CD8-positive, alpha-beta memory T cell (primary cell): Measurements from ENCODE around the gene KIAA0930. TPM values are rescaled to one million over a fixed set of nuclear protein-coding genes. Genes with fewer than 3 reads are reported as not detected.
"Not testable (repeated sequence)": the region's sequence is repeated elsewhere in the genome, so short reads cannot be mapped to it uniquely, and the experiment has no call there.

Source experiments
- CTCF ChIA-PET: fragments of 350-600 bp; sonication (Branson Sonifier 250); formaldehyde crosslinking; loops from one replicate; lab custom pipeline; 2021; ENCODE audit warnings: antibody characterized with exemption; lab: Charles Lee
- POLR2A ChIA-PET: fragments of 350-600 bp; sonication (Branson Sonifier 250); formaldehyde crosslinking; loops from one replicate; lab custom pipeline; 2021; ENCODE audit warnings: antibody characterized with exemption; lab: Charles Lee
- DNase-seq, 5 donors: peaks; one replicate each; pipeline versions ENCODE4 v3.0.0 to v3.0.0-alpha.2; 2020 to 2022; ENCODE audit warnings: mixed read lengths in 1 of 5
- H3K27ac ChIP-seq: one replicate; pipeline ENCODE4 v1.7.0; 2013; ENCODE audit warnings: low read depth, mild to moderate bottlenecking, low read length, moderate library complexity
- H3K27me3 ChIP-seq: 2 replicates; pipeline ENCODE4 v1.7.0; 2013; ENCODE audit warnings: low read length, mild to moderate bottlenecking; ENCODE audit not compliant: insufficient read depth, poor library complexity, severe bottlenecking
- H3K36me3 ChIP-seq: 2 replicates; pipeline ENCODE4 v1.7.0; 2013; ENCODE audit warnings: mild to moderate bottlenecking, low read length, moderate library complexity; ENCODE audit not compliant: insufficient read depth
- H3K4me1 ChIP-seq: 2 replicates; pipeline ENCODE4 v1.7.0; 2013; ENCODE audit warnings: mild to moderate bottlenecking, low read length, moderate library complexity; ENCODE audit not compliant: insufficient read depth
- H3K4me3 ChIP-seq: 2 replicates; pipeline ENCODE4 v1.7.0; 2013; ENCODE audit warnings: mild to moderate bottlenecking, low read length
- H3K9me3 ChIP-seq: 2 replicates; pipeline ENCODE4 v1.7.0; 2013; ENCODE audit warnings: mild to moderate bottlenecking, low read length
- H3K27ac Mint-ChIP-seq, 8 donors: one replicate each; pipeline ENCODE4 v1.8.0; 2020 to 2021; ENCODE audit warnings: mixed read lengths in 8 of 8, mild to moderate bottlenecking in 6 of 8, inconsistent platforms in 3 of 8, moderate library complexity in 3 of 8
- H3K27me3 Mint-ChIP-seq, 2 donors: one replicate each; pipeline ENCODE4 v1.8.0; 2020 to 2021; ENCODE audit warnings: mixed read lengths in 2 of 2, mild to moderate bottlenecking in 1 of 2, moderate library complexity in 1 of 2
- H3K36me3 Mint-ChIP-seq, 3 donors: one replicate each; pipeline ENCODE4 v1.8.0; 2020 to 2021; ENCODE audit warnings: mixed read lengths in 3 of 3, inconsistent platforms in 1 of 3, mild to moderate bottlenecking in 1 of 3
- H3K4me1 Mint-ChIP-seq, 3 donors: one replicate each; pipeline ENCODE4 v1.8.0; 2020 to 2021; ENCODE audit warnings: mixed read lengths in 3 of 3, inconsistent platforms in 1 of 3, mild to moderate bottlenecking in 1 of 3
- H3K4me3 Mint-ChIP-seq, 7 donors: one replicate each; pipeline ENCODE4 v1.8.0; 2020 to 2021; ENCODE audit warnings: mixed read lengths in 7 of 7, mild to moderate bottlenecking in 6 of 7, moderate library complexity in 4 of 7, inconsistent platforms in 2 of 7
- H3K9me3 Mint-ChIP-seq, 5 donors: one replicate each; pipeline ENCODE4 v1.8.0; 2020 to 2022; ENCODE audit warnings: mixed read lengths in 5 of 5, mild to moderate bottlenecking in 3 of 5, moderate library complexity in 2 of 5, inconsistent platforms in 1 of 5
- polyA plus RNA-seq: library from polyadenylated mRNA; unstranded; fragments of 300-500 nt; fragmentation: Illumina TruSeq; gene quantifications from one replicate; pipeline ENCODE4 v1.2.3, GENCODE V29; 2021
- total RNA-seq, 2 experiments: library from RNA; stranded (reverse); gene quantifications; one replicate each; pipeline ENCODE4 v1.2.3, GENCODE V29; 2021

The KIAA0930 gene
- total and polyA plus RNA-seq, 3 experiments from 2014 or later: 2.7 to 39.5 (median 32.3) TPM

- Histone ChIP-seq H3K4me3 (peak overlapping the region; percentile 74), H3K36me3 (no peaks in the 10 kb centered on the region), H3K27ac (no peak overlapping the region), H3K27me3 (no peaks in the 10 kb centered on the region), H3K9me3 (no peaks in the 10 kb centered on the region), H3K4me1 (peaks cover 8% of the 10 kb centered on the region)
- ChIA-PET POLR2A (no interaction called here), CTCF (interaction anchor here (0.7 to 0.9 kb wide), 2 partner anchors 169 to 1015 kb away, joined by 4 to 5 read pairs; no protein-coding TSS in a partner anchor)
- no peaks in the 10 kb centered on the region for H3K36me3 Mint-ChIP-seq
- H3K4me3 Mint-ChIP-seq: peak overlapping the region; percentile 55 to 92 (median 77)
- H3K9me3 Mint-ChIP-seq: no peaks in the 10 kb centered on the region
- peaks cover 19 to 35% of the 10 kb centered on the region in 2 donors for H3K27me3 Mint-ChIP-seq
- peaks cover 11 to 16% (median 12%) of the 10 kb centered on the region in 3 donors for H3K4me1 Mint-ChIP-seq
- H3K27ac Mint-ChIP-seq: peak overlapping the region in 1 of 8 donors; percentile 92
- DNase-seq: peak in 2 of 5 donors; percentile 14 to 28
Observed at GRCh38 chr22:45268167-45268957, 27.7 kb upstream of the KIAA0930 start.

- peak overlapping the region in 1 of 7 donors; percentile 50 for H3K4me3 Mint-ChIP-seq
- peaks cover 20 to 34% of the 10 kb centered on the region in 2 donors for H3K27me3 Mint-ChIP-seq
- Histone ChIP-seq H3K27ac (no peak overlapping the region), H3K4me1 (peaks cover 8% of the 10 kb centered on the region), H3K36me3 (no peaks in the 10 kb centered on the region), H3K4me3 (no peak overlapping the region), H3K9me3 (no peaks in the 10 kb centered on the region), H3K27me3 (no peaks in the 10 kb centered on the region)
- peaks cover 11 to 16% (median 12%) of the 10 kb centered on the region in 3 donors for H3K4me1 Mint-ChIP-seq
- ChIA-PET CTCF (no interaction called here), POLR2A (no interaction called here)
- no peaks in the 10 kb centered on the region for H3K36me3 Mint-ChIP-seq
- DNase-seq: no peak
- no peak overlapping the region for H3K27ac Mint-ChIP-seq
- H3K9me3 Mint-ChIP-seq: no peaks in the 10 kb centered on the region
Observed at GRCh38 chr22:45265535-45265934, 24.8 kb upstream of the KIAA0930 start.

GRCh38 chr22:45263463-45264269 is 23.0 kb upstream of the KIAA0930 start:
- Mint-ChIP-seq H3K9me3 (no peaks in the 10 kb centered on the region), H3K27me3 (peaks cover 18 to 23% of the 10 kb centered on the region in 2 donors), H3K36me3 (no peaks in the 10 kb centered on the region), H3K27ac (peak overlapping the region in 1 of 8 donors; percentile 80), H3K4me3 (no peak overlapping the region), H3K4me1 (peaks cover under 1 to 5% (median 2%) of the 10 kb centered on the region in 3 donors)
- POLR2A ChIA-PET: no interaction called here
- CTCF ChIA-PET: no interaction called here
- H3K27ac ChIP-seq: no peak overlapping the region
- no peaks in the 10 kb centered on the region for H3K27me3 ChIP-seq
- no peaks in the 10 kb centered on the region for H3K4me1 ChIP-seq
- no peaks in the 10 kb centered on the region for H3K36me3 ChIP-seq
- H3K4me3 ChIP-seq: no peak overlapping the region
- H3K9me3 ChIP-seq: no peaks in the 10 kb centered on the region
- DNase-seq: no peak

DNA sequence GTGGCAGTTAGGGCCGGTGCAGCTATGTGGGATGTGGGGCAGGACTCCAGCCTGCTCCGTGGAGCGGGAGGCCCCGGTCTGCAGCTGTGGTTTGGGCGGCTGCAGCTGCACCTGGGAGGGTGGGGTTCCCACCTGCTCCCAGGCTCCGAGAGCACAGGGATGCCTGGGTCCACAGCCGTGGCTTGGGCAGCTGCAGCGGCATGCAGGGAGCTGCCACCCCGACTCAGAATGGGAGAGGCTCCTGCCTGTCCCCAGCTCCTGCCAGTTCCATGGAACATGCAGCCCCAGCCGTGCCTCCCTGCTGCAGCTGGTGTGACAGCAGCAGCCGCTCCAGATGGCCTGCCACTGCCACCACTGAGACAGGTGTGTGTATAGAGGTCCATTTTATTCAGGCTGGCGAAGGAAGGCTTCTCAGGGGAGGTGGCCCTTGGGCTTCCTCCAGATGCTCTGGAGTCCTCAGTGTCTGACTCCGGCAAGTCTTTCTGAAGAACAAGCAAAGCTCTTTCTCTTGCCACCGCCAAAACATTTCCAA is 22.3 kb upstream of the KIAA0930 start:
- DNase-seq: no peak
- no peak overlapping the region for H3K27ac Mint-ChIP-seq
- H3K9me3 Mint-ChIP-seq: no peaks in the 10 kb centered on the region
- H3K4me3 Mint-ChIP-seq: no peak overlapping the region
- H3K9me3 ChIP-seq: no peaks in the 10 kb centered on the region
- peaks cover 0 to 3% (median 0%) of the 10 kb centered on the region in 3 donors for H3K4me1 Mint-ChIP-seq
- no peak overlapping the region for H3K4me3 ChIP-seq
- H3K36me3 Mint-ChIP-seq: no peaks in the 10 kb centered on the region
- H3K27ac ChIP-seq: no peak overlapping the region
- H3K27me3 ChIP-seq: no peaks in the 10 kb centered on the region
- peaks cover 18 to 23% of the 10 kb centered on the region in 2 donors for H3K27me3 Mint-ChIP-seq
- H3K36me3 ChIP-seq: no peaks in the 10 kb centered on the region
- POLR2A ChIA-PET: no interaction called here
- CTCF ChIA-PET: no interaction called here
- no peaks in the 10 kb centered on the region for H3K4me1 ChIP-seq

DNA sequence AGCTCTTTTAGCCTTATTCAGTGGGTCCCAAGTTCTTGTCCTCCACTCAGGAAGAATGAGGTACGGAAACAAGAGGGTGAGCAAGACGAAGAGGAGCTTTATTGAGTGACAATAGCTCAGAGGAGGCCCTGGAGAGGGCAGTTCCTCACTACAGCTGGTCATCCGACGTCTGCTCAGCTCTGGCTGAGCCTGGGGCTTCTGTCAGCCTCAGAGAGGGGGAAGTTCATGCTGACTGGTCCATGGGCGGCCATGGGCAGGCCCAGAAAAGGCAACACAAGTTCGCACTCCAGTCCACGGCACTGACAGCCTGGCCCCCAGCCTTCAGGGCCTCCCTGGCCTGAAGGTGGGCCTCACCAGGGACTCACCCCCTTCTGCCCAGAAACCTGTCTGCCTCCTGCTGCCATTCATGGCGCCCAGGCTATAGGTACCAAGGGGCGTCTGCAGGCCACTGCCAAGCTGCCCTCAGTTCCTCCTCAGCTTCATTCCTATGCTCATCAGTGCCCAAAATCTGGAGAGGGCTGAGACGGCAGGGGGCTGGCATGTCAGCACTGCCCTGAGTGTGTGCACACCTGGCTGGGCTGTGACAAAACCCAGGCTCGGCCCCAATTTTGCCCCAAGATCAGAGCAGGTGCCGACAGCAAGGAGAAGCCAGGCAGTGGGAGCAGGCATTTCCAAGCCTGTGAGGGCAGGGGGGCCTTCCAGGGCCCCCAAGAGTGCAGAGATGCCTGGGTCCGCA is 21.7 kb upstream of the KIAA0930 start:
- CTCF ChIA-PET: no interaction called here
- no peak for DNase-seq
- POLR2A ChIA-PET: no interaction called here
- no peaks in the 10 kb centered on the region for H3K4me1 Mint-ChIP-seq
- Histone ChIP-seq H3K27ac (no peak overlapping the region), H3K27me3 (no peaks in the 10 kb centered on the region), H3K4me3 (no peak overlapping the region), H3K36me3 (no peaks in the 10 kb centered on the region), H3K9me3 (no peaks in the 10 kb centered on the region), H3K4me1 (no peaks in the 10 kb centered on the region)
- H3K4me3 Mint-ChIP-seq: no peak overlapping the region
- no peak overlapping the region for H3K27ac Mint-ChIP-seq
- no peaks in the 10 kb centered on the region for H3K36me3 Mint-ChIP-seq
- H3K27me3 Mint-ChIP-seq: peaks cover 18 to 21% of the 10 kb centered on the region in 2 donors
- no peaks in the 10 kb centered on the region for H3K9me3 Mint-ChIP-seq

DNA sequence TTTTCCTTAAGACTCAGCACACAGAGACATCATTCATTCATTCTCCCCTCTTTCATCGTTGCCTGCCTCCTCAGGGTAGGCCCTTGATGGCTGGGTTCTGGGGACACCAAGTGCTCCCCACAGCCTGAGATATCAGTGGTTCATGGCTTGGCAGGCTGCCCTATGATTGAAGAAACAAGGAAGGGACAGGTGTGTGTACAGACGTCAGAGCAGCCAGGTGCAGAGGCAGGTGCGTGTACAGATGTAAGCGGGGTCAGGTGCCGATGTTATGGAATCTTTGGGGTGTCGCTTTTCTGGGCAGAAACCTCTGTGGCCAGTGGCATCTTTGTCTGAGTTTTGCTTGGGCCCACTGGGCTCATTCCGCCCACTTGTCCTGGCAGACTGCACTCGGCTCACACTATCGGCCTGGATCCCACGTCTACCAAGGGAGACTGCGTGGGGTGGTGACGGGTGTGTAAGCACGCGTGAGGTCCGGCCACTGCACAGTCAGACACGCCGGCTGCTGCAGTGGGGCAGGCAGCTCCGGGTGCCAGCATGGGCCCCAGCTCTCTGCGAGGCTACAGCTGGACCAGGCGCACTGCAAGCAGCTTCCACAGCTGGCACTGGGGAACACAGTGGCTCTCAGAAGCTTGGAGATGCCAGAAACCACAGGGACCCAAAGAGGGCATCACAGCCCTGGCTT is 20.9 kb upstream of the KIAA0930 start:
- Mint-ChIP-seq H3K27me3 (peaks cover 16% of the 10 kb centered on the region in 2 donors), H3K27ac (no peak overlapping the region), H3K9me3 (no peaks in the 10 kb centered on the region), H3K4me3 (no peak overlapping the region), H3K4me1 (no peaks in the 10 kb centered on the region), H3K36me3 (no peaks in the 10 kb centered on the region)
- Histone ChIP-seq H3K36me3 (no peaks in the 10 kb centered on the region), H3K4me3 (no peak overlapping the region), H3K9me3 (no peaks in the 10 kb centered on the region), H3K27me3 (no peaks in the 10 kb centered on the region), H3K4me1 (no peaks in the 10 kb centered on the region), H3K27ac (no peak overlapping the region)
- ChIA-PET CTCF (no interaction called here), POLR2A (no interaction called here)
- DNase-seq: no peak

DNA sequence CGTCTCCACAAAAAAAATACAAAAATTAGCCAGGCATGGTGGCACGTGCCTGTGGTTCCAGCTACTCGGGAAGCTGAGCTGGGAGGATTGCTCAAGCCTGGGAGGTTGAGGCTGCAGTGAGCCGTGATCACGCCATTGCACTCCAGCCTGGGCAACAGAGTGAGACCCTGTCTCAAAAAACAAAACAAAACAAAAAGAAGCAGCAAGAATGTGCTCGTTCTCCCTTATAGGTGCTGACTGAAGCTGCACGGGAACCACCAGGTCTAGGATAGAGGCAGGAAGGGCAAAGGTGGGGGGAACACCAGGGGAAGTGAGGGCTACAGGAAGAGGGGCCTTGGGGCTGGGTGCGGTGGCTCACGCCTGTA is 19.7 kb upstream of the KIAA0930 start:
- CTCF ChIA-PET, H3K27ac Mint-ChIP-seq: not testable (repeated sequence)
- peaks cover 9 to 15% of the 10 kb centered on the region in 2 donors for H3K27me3 Mint-ChIP-seq

More for the DNA sequence above, 19.7 kb upstream of the KIAA0930 start:
- H3K36me3 ChIP-seq, H3K9me3 Mint-ChIP-seq, DNase-seq, H3K9me3 ChIP-seq, H3K36me3 Mint-ChIP-seq, H3K27ac ChIP-seq, POLR2A ChIA-PET, H3K4me1 Mint-ChIP-seq, H3K4me3 ChIP-seq, H3K27me3 ChIP-seq, H3K4me1 ChIP-seq, H3K4me3 Mint-ChIP-seq: not testable (repeated sequence)
